Lower lobe of right lung (tissue), 2 donors: ENCODE measurements around the gene COCH. TPM values are rescaled to one million over a fixed set of nuclear protein-coding genes. Genes with fewer than 3 reads are reported as not detected.

Source experiments
- ATAC-seq, 2 donors: fragments of 200-7000 bp; cut with Tn5 transposase; one replicate each; pipeline ENCODE4 v1.9.1; 2020 to 2022; ENCODE audit warnings: mild to moderate bottlenecking in 2 of 2, moderate library complexity in 2 of 2
- DNase-seq: peaks from one replicate; pipeline ENCODE4 v3.0.0-alpha.2; 2020
- H3K27ac ChIP-seq: fragments of 200-600 bp; one replicate; pipeline ENCODE4 v1.8.0; 2022
- H3K27me3 ChIP-seq: fragments of 200-600 bp; one replicate; pipeline ENCODE4 v1.8.0; 2022; ENCODE audit warnings: low read depth
- H3K36me3 ChIP-seq: fragments of 200-600 bp; one replicate; pipeline ENCODE4 v1.8.0; 2022; ENCODE audit warnings: mild to moderate bottlenecking
- H3K4me1 ChIP-seq: fragments of 200-600 bp; one replicate; pipeline ENCODE4 v1.8.0; 2022
- H3K4me3 ChIP-seq: fragments of 200-600 bp; one replicate; pipeline ENCODE4 v1.8.0; 2022; ENCODE audit warnings: mild to moderate bottlenecking
- H3K9me3 ChIP-seq: fragments of 200-600 bp; one replicate; pipeline ENCODE4 v1.8.0; 2022
- CTCF ChIP-seq: fragments of 200-600 bp; IDR thresholded peaks from one replicate; pipeline ENCODE4 v1.8.0; 2022; ENCODE audit warnings: antibody characterized with exemption, mild to moderate bottlenecking
- intact Hi-C: fragments of 100-400 bp; cut with DNase I; formaldehyde crosslinking; loops from one replicate; pipeline ENCODE4 v1.11.0; 2022
- total RNA-seq: library from RNA; stranded (reverse); fragmentation: NEBNext Ultra II Directional; extraction: Animal tissue kit (Norgen Biotek cat#: 25700); gene quantifications from one replicate; pipeline ENCODE4 v1.2.1, GENCODE V29; 2021
- donor health status: DM: no; HTN: yes; CAD: no; lungs with severe emphysema.

Gene COCH
- total RNA-seq, 1 donor from 2014 or later = 0.50 TPM

- intact Hi-C loops = no loop called here
Measured at GRCh38 chr14:30853946-30854345, 20.4 kb upstream of the COCH start.

GRCh38 chr14:30854492-30854891 lies 19.9 kb upstream of the COCH start:
- Histone ChIP-seq H3K4me1 (no peaks in the 10 kb centered on the region), H3K27ac (no peak overlapping the region), H3K36me3 (no peaks in the 10 kb centered on the region), H3K9me3 (no peaks in the 10 kb centered on the region), H3K27me3 (no peaks in the 10 kb centered on the region), H3K4me3 (no peak overlapping the region)
- no peak for TF ChIP-seq CTCF
- DNase-seq = no peak
- no peak for ATAC-seq
- intact Hi-C loops = no loop called here

More at GRCh38 chr14:30853946-30854345, 20.4 kb upstream of the COCH start:
- ATAC-seq = no peak
- Histone ChIP-seq H3K4me1 (no peaks in the 10 kb centered on the region), H3K27me3 (no peaks in the 10 kb centered on the region), H3K36me3 (no peaks in the 10 kb centered on the region), H3K4me3 (no peak overlapping the region), H3K27ac (no peak overlapping the region), H3K9me3 (no peaks in the 10 kb centered on the region)
- no peak for TF ChIP-seq CTCF
- DNase-seq = no peak

GRCh38 chr14:30855345-30856037 lies 18.9 kb upstream of the COCH start:
- DNase-seq (no peak), ATAC-seq (no peak)
- no peaks in the 10 kb centered on the region for H3K36me3 ChIP-seq
- no peaks in the 10 kb centered on the region for H3K27me3 ChIP-seq
- H3K9me3 ChIP-seq = no peaks in the 10 kb centered on the region
- no peak overlapping the region for H3K4me3 ChIP-seq
- intact Hi-C loops = no loop called here
- H3K4me1 ChIP-seq = no peaks in the 10 kb centered on the region
- H3K27ac ChIP-seq = no peak overlapping the region
- TF ChIP-seq CTCF = no peak

GRCh38 chr14:30861200-30861599 lies 13.2 kb upstream of the COCH start:
- no peak for ATAC-seq
- H3K9me3 ChIP-seq = no peaks in the 10 kb centered on the region
- no peaks in the 10 kb centered on the region for H3K27me3 ChIP-seq
- DNase-seq = no peak
- no peak overlapping the region for H3K4me3 ChIP-seq
- no peaks in the 10 kb centered on the region for H3K36me3 ChIP-seq
- H3K27ac ChIP-seq = no peak overlapping the region
- no peak for TF ChIP-seq CTCF
- intact Hi-C loops = no loop called here
- H3K4me1 ChIP-seq = no peaks in the 10 kb centered on the region

GRCh38 chr14:30864934-30865333 lies 9.4 kb upstream of the COCH start:
- no peaks in the 10 kb centered on the region for H3K9me3 ChIP-seq
- intact Hi-C loops = no loop called here
- H3K27me3 ChIP-seq = peaks cover 2% of the 10 kb centered on the region
- ATAC-seq (no peak), DNase-seq (no peak)
- H3K4me3 ChIP-seq = no peak overlapping the region
- H3K4me1 ChIP-seq = no peaks in the 10 kb centered on the region
- no peak overlapping the region for H3K27ac ChIP-seq
- H3K36me3 ChIP-seq = no peaks in the 10 kb centered on the region
- TF ChIP-seq CTCF = no peak
